GM18498 (cell line): ENCODE results near the gene FSTL1.

Source experiments
- ATAC-seq: cut with Tn5 transposase; IDR thresholded peaks from one replicate; pipeline ENCODE4 v1.9.1; 2021; ENCODE audit warnings: mild to moderate bottlenecking, moderate library complexity; ENCODE audit not compliant: unreplicated experiment

FSTL1 gene

GRCh38 chr3:120450600-120451271 lies at the start of gene FSTL1:
TSS of gene FSTL1 (minus strand) at chr3:120450992. CDS start at chr3:120450746, 246 bp downstream.
- peak; percentile 39 for ATAC-seq

- no peak for ATAC-seq
These were observed 48.0 kb upstream of the FSTL1 start for GRCh38 chr3:120498556-120499346.

- ATAC-seq: no peak
These were observed 47.0 kb upstream of the FSTL1 start for GRCh38 chr3:120497818-120498217.

GRCh38 chr3:120497336-120497735 lies 46.5 kb upstream of the FSTL1 start:
- no peak for ATAC-seq

- no peak for ATAC-seq
These were observed 45.6 kb upstream of the FSTL1 start for GRCh38 chr3:120496278-120497002.

- no peak for ATAC-seq
These were observed 45.0 kb upstream of the FSTL1 start for GRCh38 chr3:120495809-120496208.

- no peak for ATAC-seq
These were observed 41.3 kb upstream of the FSTL1 start for GRCh38 chr3:120492103-120492502.

GRCh38 chr3:120489421-120489820 lies 38.6 kb upstream of the FSTL1 start:
- no peak for ATAC-seq

- no peak for ATAC-seq
These were observed 37.5 kb upstream of the FSTL1 start for GRCh38 chr3:120488296-120488695.

- no peak for ATAC-seq
These were observed 36.4 kb upstream of the FSTL1 start for GRCh38 chr3:120487191-120487650.

- no peak for ATAC-seq
These were observed 30.3 kb upstream of the FSTL1 start for GRCh38 chr3:120481081-120481480.

- ATAC-seq: no peak
These were observed 27.0 kb upstream of the FSTL1 start for GRCh38 chr3:120477781-120478180.

GRCh38 chr3:120475722-120476377 lies 25.1 kb upstream of the FSTL1 start:
- no peak for ATAC-seq

- no peak for ATAC-seq
These were observed 23.3 kb upstream of the FSTL1 start for GRCh38 chr3:120473896-120474675.

GRCh38 chr3:120473389-120473788 lies 22.6 kb upstream of the FSTL1 start:
- no peak for ATAC-seq

- ATAC-seq: no peak
These were observed 21.5 kb upstream of the FSTL1 start for GRCh38 chr3:120472121-120472844.

- ATAC-seq: no peak
These were observed 20.9 kb upstream of the FSTL1 start for GRCh38 chr3:120471643-120472042.

- ATAC-seq: no peak
These were observed 20.1 kb upstream of the FSTL1 start for GRCh38 chr3:120470870-120471269.

- ATAC-seq: no peak
These were observed 19.1 kb upstream of the FSTL1 start for GRCh38 chr3:120469882-120470301.

- no peak for ATAC-seq
These were observed 18.6 kb upstream of the FSTL1 start for GRCh38 chr3:120469440-120469839.
